GM21447 (cell line): Measurements from ENCODE around the gene HES4.
A peak's percentile ranks its signal among the peaks of the same experiment; 100 is the strongest.

Experiments
- ATAC-seq: cut with Tn5 transposase; IDR thresholded peaks from one replicate; pipeline ENCODE4 v1.9.1; 2021; ENCODE audit not compliant: unreplicated experiment

Gene HES4

DNA sequence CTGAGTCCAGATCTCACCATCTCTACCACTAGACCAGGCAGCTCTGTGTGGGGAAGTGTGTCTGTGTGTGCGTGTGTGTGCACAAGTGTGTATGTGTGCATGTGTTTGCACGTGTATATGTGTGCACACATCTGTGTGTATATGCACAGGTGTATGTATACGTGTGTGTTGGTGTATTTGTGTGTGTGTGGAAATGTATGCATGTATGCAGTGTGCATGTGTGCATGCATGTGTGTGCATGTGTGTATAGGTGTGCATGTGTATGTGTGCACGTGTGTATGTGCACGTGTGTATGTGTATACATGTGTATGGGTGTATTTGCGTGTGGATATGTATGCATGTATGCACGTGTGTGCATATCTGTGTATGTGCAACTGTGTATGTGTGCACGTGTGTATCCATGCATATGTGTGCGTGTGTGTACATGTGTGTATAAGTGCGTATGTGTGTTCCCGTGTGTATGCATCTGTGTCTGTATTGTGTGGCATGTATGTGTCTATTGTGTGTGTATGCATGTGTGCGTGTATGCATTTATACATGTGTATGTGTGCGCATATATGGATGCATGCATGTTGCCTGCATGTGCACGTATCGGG is 30.5 kb downstream of the HES4 start:
- no peak for ATAC-seq

DNA sequence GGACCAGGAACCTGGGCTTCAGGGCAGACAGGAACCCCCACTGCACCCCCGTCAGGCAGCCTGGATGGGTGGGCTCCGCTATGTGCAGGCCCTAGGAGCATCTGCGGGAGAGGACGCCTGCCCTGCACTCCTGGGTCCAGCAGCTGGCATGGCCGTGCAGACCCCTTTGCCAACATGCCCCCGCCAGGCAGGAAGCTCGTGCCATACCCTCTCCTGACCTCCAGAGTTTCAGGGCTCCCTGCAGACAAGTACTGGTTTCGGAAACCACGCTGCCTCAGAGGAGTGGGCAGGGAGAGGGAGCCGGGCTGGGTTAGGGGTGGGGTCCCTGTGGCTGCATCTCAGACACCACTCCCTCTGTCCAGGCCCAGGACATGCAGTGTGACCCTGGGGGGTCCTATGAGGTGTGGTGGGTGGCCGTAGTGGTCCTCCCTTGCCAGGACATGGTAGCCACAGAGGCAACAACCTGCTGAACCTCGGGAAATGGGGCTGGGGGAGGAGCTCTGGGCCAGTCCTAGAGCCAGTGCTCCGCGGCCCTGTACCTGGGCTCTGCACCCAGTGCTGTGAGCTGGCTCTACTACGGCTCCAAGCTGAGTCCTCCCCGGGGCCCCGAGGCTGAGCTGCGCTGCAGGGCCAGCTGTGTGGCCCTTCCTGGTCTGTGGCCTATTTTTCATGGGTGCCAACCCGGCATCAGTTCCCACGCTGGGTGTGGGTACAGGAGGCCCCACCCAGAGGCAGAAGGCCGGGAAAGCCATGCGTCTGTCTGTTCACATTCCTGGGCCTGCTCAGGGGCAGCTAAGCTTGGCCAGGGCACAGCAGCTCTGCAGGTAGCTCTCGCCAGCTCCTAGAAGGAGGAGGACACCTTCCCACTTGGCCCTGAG is 32.2 kb downstream of the HES4 start:
- ATAC-seq: no peak

DNA sequence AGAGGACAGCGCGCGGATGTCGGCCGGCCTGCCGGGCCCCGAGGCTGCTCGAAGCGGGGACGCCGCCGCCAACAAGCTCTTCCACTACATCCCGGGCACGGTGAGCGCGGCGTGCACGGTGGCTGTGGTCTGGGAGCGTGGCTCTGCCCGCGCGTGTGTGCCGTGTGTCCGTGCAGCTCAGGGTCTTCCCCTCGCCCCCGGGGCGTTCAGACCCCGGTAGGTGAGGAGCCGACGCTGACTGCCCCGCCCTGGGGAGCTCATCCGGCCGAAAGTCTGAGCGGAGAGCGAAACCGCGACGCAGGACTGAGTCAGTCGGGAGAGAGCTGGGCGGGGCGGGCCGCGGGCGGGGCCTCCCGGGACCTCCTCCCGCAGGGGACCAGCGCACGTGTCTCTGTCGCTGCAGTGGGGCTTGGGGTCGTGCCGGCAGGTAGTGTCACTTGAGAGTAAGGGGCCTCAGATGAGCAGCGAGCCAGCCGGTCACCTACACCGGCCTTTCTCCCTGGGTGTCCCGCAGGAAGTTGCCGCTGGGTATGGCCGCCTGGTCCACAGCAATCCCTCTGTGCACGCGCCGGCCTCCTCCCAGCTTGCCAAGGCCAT is 33.1 kb downstream of the HES4 start:
- peak; percentile 71 for ATAC-seq

DNA sequence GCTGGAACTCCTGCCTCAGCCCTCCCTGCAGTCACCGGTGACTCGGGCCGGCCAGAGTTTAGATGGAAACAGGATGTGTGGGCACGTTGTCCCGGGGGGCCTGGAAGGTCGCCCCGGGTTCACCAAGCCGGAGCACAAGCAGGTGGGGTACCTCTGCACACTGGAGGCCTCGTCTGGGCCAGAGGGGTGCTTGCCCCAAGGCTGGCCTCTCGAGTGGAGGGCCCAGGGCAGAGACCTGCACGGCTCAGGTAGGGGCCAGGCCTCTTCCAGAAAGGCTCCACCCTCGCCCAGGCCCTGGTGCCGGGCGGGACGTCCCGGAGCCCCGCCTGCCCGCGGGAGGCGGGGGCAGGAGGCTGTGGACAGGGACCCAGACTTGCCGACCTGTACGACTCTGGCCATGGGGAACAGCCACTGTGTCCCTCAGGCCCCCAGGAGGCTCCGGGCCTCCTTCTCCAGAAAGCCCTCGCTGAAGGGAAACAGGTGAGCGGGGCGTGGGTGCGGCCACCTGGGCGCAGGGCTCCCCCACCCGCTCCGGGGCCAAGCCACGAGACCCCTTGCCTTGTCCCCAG is 33.7 kb downstream of the HES4 start, which contains the start of gene PLEKHN1:
Gene PLEKHN1, plus strand, starts transcription at position 348 of the 569 bp plus-strand sequence. Its CDS starts 50 bp downstream, at position 398.
- ATAC-seq: peak; percentile 39

DNA sequence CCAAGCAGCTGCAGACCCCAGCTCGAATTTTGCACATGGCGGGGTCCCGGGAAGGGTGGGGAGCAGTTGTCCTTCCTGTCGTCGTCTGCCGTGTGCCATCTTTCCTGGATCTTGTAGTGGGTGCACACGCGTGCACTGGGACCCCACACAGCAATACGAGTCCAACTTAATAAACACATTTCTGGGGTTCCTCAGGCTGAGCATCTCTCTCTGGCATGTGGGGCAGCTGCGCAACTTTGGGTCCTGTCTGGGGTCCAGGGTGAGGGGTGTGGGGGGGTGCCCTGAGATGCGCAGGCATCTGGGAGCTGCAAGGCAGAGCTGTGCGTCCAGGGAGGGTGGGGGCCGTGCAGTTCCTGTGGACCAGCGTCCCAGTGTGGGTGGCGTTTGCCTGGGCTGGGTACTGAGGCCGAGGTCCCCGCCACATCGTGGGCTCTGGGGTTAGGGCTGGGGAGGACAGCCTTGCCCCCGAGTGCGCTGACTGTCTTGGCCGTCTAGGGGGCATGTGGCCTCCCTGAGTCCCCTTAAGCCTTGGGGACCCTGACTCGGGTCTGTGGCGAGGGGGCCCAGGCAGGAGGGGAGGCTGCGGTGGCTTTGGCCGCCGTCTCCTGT is 34.3 kb downstream of the HES4 start:
- no peak for ATAC-seq

DNA sequence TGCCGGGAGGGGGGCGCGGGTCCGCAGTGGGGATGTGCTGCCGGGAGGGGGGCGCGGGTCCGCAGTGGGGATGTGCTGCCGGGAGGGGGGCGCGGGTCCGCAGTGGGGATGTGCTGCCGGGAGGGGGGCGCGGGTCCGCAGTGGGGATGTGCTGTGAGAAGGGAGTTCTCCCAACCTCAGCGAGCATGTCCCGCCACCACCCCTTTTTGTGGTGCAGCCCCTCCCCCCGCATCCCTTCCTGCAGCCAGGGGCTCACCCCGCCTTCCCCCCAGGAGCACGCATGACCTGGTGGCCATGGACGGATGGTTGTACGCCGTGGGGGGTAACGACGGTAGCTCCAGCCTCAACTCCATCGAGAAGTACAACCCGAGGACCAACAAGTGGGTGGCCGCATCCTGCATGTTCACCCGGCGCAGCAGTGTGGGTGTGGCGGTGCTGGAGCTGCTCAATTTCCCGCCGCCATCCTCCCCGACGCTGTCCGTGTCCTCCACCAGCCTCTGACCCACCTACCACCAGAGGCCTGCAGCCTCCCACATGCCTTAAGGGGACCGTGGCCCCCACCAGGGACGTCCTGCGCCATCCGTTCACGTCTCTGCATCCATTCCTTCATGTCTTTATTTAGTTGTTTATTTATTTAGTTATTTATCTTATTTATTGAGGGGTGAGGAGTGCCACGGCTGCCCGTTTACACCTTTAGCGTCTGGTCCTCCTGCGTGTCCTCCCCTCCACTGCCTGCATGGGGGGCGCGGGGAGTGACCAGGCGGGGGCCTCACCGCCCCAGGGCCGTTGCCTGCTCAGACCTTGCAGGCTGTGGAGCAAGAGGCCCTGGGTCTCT is 35.0 kb downstream of the HES4 start:
- ATAC-seq: no peak

DNA sequence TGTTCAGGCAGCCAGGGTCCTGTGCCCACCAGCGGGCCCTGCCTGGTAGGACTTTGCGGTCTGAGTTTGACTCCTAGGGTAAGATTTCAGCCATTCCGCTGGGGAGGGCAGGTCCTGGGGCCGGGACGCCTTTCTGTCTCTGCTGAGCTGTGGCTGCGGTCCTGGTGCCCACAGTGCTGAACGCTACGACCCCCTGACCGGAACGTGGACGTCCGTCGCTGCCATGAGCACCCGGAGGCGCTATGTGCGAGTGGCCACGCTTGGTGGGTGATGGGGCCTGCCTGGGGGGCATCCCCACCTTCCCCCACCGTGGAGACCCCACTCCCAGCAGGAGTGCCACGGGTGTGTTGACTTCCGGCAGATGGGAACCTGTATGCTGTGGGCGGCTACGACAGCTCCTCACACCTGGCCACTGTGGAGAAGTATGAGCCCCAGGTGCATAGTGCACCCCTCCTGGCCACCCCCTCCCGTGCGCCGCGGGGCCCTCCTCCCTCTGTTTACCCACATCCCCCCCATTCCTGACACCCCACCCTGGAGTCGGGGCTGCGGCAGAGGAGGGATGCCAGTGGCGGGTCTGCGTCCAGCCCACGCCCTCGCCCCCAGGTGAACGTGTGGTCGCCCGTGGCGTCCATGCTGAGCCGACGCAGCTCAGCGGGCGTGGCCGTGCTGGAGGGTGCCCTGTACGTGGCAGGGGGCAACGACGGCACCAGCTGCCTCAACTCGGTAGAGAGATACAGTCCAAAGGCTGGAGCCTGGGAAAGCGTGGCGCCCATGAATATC is 36.0 kb downstream of the HES4 start:
- ATAC-seq: no peak

DNA sequence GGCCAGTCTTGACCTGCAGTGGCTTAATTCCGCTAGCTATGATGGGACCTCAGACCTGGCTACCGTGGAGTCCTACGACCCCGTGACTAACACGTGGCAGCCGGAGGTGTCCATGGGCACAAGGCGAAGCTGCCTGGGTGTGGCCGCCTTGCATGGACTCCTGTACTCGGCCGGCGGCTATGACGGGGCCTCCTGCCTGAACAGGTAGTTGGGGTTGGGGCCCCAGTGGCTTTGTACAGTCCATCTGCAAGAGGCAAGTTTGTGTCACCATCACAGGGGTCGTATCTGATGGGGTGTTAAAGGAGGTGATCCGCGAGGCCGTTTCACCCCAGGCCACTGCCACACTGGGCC is 36.6 kb downstream of the HES4 start:
- no peak for ATAC-seq

DNA sequence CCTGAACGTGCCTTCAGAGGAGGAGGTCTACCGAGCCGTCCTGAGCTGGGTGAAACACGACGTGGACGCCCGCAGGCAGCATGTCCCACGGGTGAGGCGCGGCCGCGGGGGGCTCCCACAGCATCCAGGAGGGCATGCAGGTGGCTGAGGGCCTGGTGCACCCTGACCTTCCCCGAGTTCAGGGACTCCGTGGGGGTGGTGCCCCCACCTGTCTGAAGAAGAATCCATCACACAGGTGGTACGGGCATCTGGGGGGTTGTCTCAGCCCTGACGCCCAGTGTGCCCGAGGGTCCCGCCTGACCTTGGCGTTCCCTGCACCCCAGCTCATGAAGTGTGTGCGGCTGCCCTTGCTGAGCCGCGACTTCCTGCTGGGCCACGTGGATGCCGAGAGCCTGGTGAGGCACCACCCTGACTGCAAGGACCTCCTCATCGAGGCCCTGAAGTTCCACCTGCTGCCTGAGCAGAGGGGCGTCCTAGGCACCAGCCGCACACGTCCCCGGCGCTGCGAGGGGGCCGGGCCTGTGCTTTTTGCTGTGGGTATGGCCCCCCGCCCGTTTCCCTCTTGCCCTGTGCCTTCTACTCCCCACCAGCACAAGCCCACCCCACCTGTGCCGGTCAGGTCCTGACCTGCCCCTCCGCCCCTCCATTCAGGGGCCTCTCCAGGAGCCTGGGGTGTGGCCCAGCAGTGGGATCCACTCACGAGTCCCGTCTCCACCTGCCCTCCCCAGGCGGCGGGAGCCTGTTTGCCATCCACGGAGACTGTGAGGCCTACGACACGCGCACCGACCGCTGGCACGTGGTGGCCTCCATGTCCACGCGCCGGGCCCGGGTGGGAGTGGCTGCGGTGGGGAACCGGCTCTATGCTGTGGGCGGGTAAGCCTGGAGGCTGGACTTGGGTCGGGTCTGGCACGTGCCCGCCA is 37.3 kb downstream of the HES4 start:
- ATAC-seq: no peak

DNA sequence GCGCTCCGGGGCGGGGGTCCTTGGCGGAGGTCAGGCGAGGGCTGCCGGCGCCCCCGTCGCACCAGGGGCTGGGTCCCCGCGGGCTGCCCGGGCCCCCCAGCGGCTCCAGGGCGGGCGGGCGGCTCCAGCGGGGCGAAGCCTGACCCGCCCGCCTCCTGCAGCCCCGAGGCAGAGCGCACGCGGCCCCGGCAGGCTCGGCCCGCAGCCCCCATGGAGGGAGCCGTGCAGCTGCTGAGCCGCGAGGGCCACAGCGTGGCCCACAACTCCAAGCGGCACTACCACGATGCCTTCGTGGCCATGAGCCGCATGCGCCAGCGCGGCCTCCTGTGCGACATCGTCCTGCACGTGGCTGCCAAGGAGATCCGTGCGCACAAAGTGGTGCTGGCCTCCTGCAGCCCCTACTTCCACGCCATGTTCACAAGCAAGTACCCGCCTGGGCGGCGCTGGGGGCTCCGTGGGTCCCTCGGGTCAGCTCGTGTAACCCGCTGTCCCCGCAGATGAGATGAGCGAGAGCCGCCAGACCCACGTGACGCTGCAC is 38.7 kb downstream of the HES4 start:
- ATAC-seq: no peak

DNA sequence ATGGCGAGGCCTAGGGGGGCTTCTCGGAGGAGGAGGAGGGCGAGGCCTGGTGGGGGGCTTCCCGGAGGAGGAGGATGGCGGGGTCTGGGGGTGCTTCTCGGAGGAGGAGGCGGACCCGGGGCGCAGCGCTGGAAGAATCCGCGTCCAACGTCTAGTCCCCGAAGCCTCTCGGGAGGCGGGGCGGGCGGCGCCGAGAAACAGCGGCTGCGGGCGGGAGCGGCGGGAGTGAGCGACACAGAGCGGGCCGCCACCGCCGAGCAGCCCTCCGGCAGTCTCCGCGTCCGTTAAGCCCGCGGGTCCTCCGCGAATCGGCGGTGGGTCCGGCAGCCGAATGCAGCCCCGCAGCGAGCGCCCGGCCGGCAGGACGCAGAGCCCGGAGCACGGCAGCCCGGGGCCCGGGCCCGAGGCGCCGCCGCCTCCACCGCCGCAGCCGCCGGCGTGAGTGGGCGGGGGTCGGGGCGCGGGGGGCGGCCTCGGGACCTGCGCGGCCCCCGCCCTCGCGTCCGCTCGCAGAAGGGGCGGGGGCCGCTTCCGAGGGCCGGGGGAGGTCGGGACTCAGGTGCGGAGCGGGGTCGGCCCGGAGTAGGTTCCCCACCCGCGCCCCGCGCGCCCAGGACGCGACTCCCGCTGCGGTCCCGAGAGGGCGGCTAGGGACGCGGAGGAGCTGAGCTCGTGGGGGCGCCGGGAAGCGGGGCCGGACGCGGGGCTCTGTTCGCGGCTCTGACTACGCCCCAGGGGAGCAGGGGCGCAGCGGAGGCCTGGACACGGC is 39.4 kb downstream of the HES4 start, which contains the start of gene KLHL17:
Gene KLHL17, plus strand, starts transcription at position 222 of the 769 bp plus-strand sequence. Its CDS starts 110 bp downstream, at position 332.
- peak; percentile 40 for ATAC-seq

DNA sequence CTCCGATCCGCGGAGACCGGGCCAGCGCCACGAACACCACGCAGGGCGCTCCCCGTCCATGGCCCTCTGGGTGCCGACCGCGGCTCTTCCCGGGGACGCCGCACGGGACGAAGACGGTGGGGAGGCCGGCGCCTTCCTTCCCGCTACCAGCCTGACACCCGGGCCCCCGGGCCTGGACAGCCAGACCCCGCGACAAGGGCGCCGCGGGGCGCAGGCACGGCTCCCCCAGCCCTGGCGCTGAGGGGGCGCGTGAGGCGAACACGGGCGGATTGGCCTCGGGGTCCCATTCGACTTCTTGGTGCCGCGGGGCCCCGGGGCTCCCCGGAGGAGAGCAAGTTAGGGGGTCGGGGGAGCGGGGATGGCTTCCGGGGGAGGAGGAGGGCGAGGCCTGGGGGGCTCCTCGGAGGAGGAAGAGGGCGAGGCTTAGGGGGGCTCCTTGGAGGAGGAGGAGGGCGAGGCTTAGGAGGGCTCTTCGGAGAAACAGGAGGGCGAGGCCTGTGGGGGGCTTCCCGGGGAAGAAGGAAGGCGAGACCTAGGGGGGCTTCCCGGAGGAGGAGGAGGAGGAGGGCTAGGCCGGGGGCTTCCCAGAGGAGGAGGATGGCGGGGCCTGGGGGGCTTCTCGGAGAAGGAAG is 40.0 kb downstream of the HES4 start:
- no peak for ATAC-seq

DNA sequence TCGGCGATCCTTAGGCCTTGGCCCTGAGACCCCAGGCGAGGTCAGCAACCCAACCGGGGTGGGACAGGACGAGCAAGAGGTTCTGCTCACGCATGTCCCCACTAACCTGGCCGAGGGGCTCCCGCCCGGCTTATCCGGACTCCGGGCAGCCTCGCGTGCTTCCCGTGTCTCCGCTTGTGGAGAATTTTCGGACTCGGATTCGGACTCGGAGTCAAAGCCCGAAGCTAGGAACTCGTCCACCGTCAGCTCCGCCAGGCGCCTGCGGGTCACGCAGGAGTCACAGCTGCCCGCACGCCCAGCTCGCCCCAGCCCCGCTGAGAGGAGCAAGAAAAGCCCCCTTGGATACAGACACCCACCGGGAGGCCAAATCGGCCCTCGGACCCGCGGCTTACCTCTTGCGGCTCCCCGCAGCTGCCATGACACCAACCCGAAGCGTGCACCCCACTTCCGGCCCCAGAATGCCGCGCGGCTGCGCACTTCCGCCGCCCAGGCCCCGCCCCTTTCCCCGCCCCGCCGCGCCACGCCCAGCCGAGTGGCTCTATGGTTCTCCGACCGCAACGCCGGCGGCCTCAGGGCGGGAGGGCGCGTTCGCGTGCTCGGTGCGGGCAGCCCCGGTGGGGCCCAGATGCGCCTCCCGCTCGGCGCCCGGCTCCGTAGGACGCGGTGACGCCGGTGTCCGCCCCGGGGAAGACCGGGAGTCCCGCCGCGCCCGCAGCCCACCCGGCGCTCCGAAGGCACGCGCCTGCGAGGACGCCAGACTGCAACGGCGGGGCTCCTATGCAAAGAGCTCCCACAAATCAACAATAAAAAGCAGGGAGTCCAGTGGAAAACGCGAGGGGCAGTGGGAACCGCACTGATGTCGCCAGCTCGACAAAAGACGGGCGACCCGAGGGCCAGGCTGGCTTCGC is 40.8 kb downstream of the HES4 start, which contains the start of gene NOC2L:
Gene NOC2L, minus strand, starts transcription at position 434 of the 908 bp plus-strand sequence. Its CDS starts 16 bp downstream, at position 418.
- ATAC-seq: peak; percentile 66

DNA sequence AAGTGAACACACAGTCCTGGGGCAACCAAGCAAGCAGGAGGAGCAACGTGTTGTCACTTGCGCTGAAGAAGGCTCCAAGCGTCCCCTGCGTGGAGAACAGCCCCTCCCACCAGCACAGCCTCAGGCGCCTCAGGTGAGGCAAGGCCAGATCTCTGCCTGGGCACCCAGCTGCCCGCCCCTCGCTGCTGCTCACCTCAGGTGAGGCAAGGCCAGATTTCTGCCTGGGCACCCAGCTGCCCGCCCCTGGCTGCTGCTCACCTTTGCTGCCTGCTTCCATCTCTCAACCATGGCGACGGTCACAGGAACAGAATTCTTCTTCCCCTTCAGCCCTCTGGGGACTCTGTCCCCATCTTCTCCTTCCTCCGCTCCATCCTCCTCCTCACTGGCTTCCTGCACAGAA is 43.3 kb downstream of the HES4 start:
- ATAC-seq: no peak

DNA sequence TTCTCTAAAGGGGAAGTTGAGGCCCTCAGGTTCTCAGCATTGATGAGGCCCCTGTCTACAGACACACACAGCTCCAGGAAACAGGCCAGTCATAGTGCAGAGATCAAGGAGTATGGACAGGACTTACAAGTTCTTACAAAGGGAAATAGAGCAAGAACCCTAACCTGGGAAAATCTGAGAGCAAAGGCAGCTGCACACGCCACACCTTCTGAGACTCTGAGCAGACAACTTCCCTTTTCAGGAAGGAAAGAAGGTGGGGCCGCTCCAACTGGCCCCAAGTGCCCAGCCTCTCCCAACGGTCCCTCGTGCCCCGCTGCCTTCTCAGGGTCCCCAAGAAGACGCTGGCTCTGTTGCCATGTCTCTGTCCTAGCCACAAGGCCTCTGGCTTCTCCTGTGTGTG is 44.4 kb downstream of the HES4 start:
- no peak for ATAC-seq

DNA sequence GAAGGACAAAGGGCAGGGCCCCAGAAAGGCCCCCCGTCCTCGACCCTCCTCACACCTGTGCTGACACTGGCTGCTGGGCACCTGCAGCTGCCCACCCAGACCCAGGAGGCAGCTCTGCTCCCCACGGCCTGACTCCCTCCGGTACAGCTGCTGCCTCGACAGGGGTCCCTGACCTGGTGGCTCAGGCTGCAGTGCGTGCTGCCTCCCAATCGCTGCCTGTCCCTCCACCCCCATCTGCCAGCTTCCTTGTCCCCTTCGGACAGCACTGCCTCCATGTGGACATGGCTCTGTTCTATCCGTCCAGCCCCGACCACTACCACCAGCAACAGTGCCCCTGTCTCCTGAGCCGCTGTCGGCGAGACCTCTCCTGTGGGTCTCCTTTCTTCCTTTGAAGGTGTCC is 45.0 kb downstream of the HES4 start:
- no peak for ATAC-seq
